ENCODE data around the gene PUM2. TPM values are rescaled to one million over a fixed set of nuclear protein-coding genes. Genes with fewer than 3 reads are reported as not detected.

PUM2 gene
- total and polyA plus RNA-seq, 2 of the 13 experiments (the other 11 are each of a cell fraction or from before 2014, with no cell fraction given), result 69.6 to 69.8 TPM

- TF ChIP-seq CSRNP2 (CRISPR knock-in tag; conservative IDR thresholded peaks at IDR 0.05; ENCODE audit: low read depth) (no peak), PAX8 (CRISPR knock-in tag; IDR thresholded peaks at IDR 0.05; ENCODE audit: borderline replicate concordance) (no peak), HNRNPK (IDR thresholded peaks at IDR 0.05; ENCODE audit: low read depth, low read length, poor library complexity, severe bottlenecking) (peak; percentile 38), TFAP4 (IDR thresholded peaks at IDR 0.05; ENCODE audit: borderline replicate concordance, low read depth) (peak; percentile 88), ZNF546 (CRISPR knock-in tag; conservative IDR thresholded peaks at IDR 0.05) (no peak), FOSL2 (CRISPR knock-in tag; IDR thresholded peaks at IDR 0.05) (peak; percentile 37)
- TF ChIP-seq, protein P1, sequence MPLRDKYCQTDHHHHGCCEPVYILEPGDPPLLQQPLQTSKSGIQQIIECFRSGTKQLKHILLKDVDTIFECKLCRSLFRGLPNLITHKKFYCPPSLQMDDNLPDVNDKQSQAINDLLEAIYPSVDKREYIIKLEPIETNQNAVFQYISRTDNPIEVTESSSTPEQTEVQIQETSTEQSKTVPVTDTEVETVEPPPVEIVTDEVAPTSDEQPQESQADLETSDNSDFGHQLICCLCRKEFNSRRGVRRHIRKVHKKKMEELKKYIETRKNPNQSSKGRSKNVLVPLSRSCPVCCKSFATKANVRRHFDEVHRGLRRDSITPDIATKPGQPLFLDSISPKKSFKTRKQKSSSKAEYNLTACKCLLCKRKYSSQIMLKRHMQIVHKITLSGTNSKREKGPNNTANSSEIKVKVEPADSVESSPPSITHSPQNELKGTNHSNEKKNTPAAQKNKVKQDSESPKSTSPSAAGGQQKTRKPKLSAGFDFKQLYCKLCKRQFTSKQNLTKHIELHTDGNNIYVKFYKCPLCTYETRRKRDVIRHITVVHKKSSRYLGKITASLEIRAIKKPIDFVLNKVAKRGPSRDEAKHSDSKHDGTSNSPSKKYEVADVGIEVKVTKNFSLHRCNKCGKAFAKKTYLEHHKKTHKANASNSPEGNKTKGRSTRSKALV (CRISPR knock-in tag; IDR thresholded peaks at IDR 0.05), result 0 out of 2 replicates have a peak, but pooled peaks have one; percentile 9
These were observed 1.0 kb upstream of the PUM2 start (continued) for GRCh38 chr2:20351555-20352229.
